ENCODE measurements around the gene ETFBKMT.

DNA sequence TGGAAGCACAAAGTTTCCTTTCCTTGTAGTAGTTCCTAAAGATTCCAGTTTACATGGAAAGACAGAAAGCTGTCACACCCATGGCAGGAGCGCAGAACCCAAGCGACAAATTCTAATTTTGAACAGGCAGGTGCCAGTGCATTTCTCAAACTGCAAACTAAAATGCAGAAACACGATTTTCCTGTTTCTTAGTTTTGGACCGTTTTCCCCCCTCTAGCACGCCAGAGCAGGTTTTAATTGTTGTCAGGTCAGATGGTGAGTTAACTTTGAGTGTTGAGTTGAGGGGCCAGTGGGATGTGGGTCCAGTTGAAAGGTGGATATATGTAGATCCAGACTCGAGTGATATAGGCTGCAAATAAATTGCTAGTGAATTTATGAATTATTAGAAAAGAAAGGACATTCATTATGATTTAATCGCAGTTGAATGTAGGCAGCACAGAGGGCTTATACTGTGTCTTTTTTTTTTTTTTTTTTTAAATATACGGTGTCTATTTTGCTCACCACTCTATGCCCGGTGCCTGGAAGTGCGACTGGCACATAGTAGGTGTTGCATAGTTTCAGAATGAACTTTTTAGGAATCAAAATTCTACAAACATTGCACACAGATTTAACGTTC lies 909 bp upstream of the ETFBKMT start:
- TF ChIP-seq, protein P1, sequence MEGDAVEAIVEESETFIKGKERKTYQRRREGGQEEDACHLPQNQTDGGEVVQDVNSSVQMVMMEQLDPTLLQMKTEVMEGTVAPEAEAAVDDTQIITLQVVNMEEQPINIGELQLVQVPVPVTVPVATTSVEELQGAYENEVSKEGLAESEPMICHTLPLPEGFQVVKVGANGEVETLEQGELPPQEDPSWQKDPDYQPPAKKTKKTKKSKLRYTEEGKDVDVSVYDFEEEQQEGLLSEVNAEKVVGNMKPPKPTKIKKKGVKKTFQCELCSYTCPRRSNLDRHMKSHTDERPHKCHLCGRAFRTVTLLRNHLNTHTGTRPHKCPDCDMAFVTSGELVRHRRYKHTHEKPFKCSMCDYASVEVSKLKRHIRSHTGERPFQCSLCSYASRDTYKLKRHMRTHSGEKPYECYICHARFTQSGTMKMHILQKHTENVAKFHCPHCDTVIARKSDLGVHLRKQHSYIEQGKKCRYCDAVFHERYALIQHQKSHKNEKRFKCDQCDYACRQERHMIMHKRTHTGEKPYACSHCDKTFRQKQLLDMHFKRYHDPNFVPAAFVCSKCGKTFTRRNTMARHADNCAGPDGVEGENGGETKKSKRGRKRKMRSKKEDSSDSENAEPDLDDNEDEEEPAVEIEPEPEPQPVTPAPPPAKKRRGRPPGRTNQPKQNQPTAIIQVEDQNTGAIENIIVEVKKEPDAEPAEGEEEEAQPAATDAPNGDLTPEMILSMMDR (IDR thresholded peaks at IDR 0.05; ENCODE audit: insufficient read depth, low read depth, low read length) = no peak
- TF ChIP-seq EZH2 (IDR thresholded peaks at IDR 0.05; ENCODE audit: insufficient read depth, low read length) = no peak

Measured in astrocyte (in vitro differentiated cells and primary cell).